Colonic mucosa (tissue), 4 donors: ENCODE data around the gene PRR23E. TPM values are rescaled to one million over a fixed set of nuclear protein-coding genes. Genes with fewer than 3 reads are reported as not detected.

Experiments
- DNase-seq: peaks from one replicate; pipeline ENCODE4 v3.0.0-alpha.2; 2020
- H3K27ac ChIP-seq: fragments of 200-600 bp; one replicate; pipeline ENCODE4 v1.8.0; 2021
- H3K27me3 ChIP-seq: fragments of 200-600 bp; one replicate; pipeline ENCODE4 v1.8.0; 2021
- H3K36me3 ChIP-seq: fragments of 200-600 bp; one replicate; pipeline ENCODE4 v1.8.0; 2021
- H3K4me1 ChIP-seq: fragments of 200-600 bp; one replicate; pipeline ENCODE4 v1.8.0; 2021; ENCODE audit warnings: mild to moderate bottlenecking
- H3K4me3 ChIP-seq: fragments of 200-600 bp; one replicate; pipeline ENCODE4 v1.8.0; 2021
- H3K9ac ChIP-seq, 2 donors: one replicate each; pipeline ENCODE4 v1.7.0; 2013; ENCODE audit warnings: control low read depth in 2 of 2, low read depth in 2 of 2, low read length in 2 of 2
- H3K9me3 ChIP-seq: fragments of 200-600 bp; one replicate; pipeline ENCODE4 v1.8.0; 2021
- CTCF ChIP-seq: fragments of 200-600 bp; IDR thresholded peaks from one replicate; pipeline ENCODE4 v1.8.0; 2022; ENCODE audit warnings: antibody characterized with exemption, mild to moderate bottlenecking
- intact Hi-C: fragments of 100-400 bp; cut with DNase I; formaldehyde crosslinking; loops from one replicate; pipeline ENCODE4 v1.14.1; 2022
- total RNA-seq, 2 donors: library from RNA; stranded (reverse); fragmentation: NEBNext Ultra II Directional in 1 of 2; extraction: Animal tissue kit (Norgen Biotek cat#: 25700) in 1 of 2; gene quantifications; one replicate each; pipeline ENCODE4 v1.2.1, GENCODE V29; 2021
- donor health status: healthy.
- donor health status: DM: no; HTN: no; CAD: no.
- donor health status: DM: no; HTN: no; CAD: no.

Gene PRR23E
- total RNA-seq, 2 donors from 2014 or later = not detected

- Histone ChIP-seq H3K4me1 (no peaks in the 10 kb centered on the region), H3K27me3 (no peaks in the 10 kb centered on the region), H3K27ac (no peak overlapping the region), H3K9me3 (no peaks in the 10 kb centered on the region), H3K9ac (no peak overlapping the region), H3K4me3 (no peak overlapping the region), H3K36me3 (no peaks in the 10 kb centered on the region)
- no peak for DNase-seq
- no peak for TF ChIP-seq CTCF
- intact Hi-C loops = no loop called here
Measured at GRCh38 chr3:127237835-127238234, 44.9 kb downstream of the PRR23E start.

GRCh38 chr3:127238602-127239001 is 45.7 kb downstream of the PRR23E start:
- Histone ChIP-seq H3K9me3 (no peaks in the 10 kb centered on the region), H3K27ac (no peak overlapping the region), H3K36me3 (no peaks in the 10 kb centered on the region), H3K9ac (no peak overlapping the region), H3K4me1 (no peaks in the 10 kb centered on the region), H3K4me3 (no peak overlapping the region), H3K27me3 (no peaks in the 10 kb centered on the region)
- no peak for TF ChIP-seq CTCF
- DNase-seq = no peak
- intact Hi-C loops = no loop called here

GRCh38 chr3:127247292-127247691 is 54.4 kb downstream of the PRR23E start:
- no peaks in the 10 kb centered on the region for H3K9me3 ChIP-seq
- DNase-seq = no peak
- no peaks in the 10 kb centered on the region for H3K36me3 ChIP-seq
- intact Hi-C loops = no loop called here
- H3K4me3 ChIP-seq = no peak overlapping the region
- no peak for TF ChIP-seq CTCF
- no peak overlapping the region for H3K9ac ChIP-seq
- no peaks in the 10 kb centered on the region for H3K4me1 ChIP-seq
- no peak overlapping the region for H3K27ac ChIP-seq
- H3K27me3 ChIP-seq = no peaks in the 10 kb centered on the region

Other genes starting within 250 kb of the PRR23E start
- 10 to 100 TPM; 16.0 to 19.3 TPM for gene PLXNA1, start 210.0 kb upstream of the PRR23E start, total RNA-seq
- gene PRR20G, start 94.9 kb downstream of the PRR23E start, total RNA-seq = not detected